Mucosa of descending colon (tissue), 3 donors: Measurements from ENCODE around the gene PLVAP. TPM values are rescaled to one million over a fixed set of nuclear protein-coding genes. Genes with fewer than 3 reads are reported as not detected.
A peak's percentile ranks its signal among the peaks of the same experiment; 100 is the strongest.
"Not testable (repeated sequence)": the region's sequence is repeated elsewhere in the genome, so short reads cannot be mapped to it uniquely, and the experiment has no call there.

Source experiments
- ATAC-seq: fragments of 200-7000 bp; cut with Tn5 transposase; one replicate; pipeline ENCODE4 v1.9.1; 2020; ENCODE audit warnings: mild to moderate bottlenecking, moderate library complexity
- DNase-seq, 3 donors: peaks; one replicate each; pipeline ENCODE4 v3.0.0-alpha.2; 2020
- H3K36me3 ChIP-seq: fragments of 200-600 bp; one replicate; pipeline ENCODE4 v1.8.0; 2021; ENCODE audit warnings: low read depth, mild to moderate bottlenecking
- H3K4me1 ChIP-seq: fragments of 200-600 bp; one replicate; pipeline ENCODE4 v1.8.0; 2021; ENCODE audit warnings: low read depth, mild to moderate bottlenecking
- H3K4me3 ChIP-seq: fragments of 200-600 bp; one replicate; pipeline ENCODE4 v1.8.0; 2021; ENCODE audit warnings: mild to moderate bottlenecking
- H3K9me3 ChIP-seq: fragments of 200-600 bp; one replicate; pipeline ENCODE4 v1.8.0; 2021; ENCODE audit warnings: mild to moderate bottlenecking
- intact Hi-C, 2 donors: fragments of 100-400 bp; cut with DNase I in 1 of 2; cut with micrococcal nuclease in 1 of 2; formaldehyde crosslinking; loops; one replicate each; pipeline versions ENCODE4 v1.11.0 to v1.11.1; 2022; cut with DNase I, micrococcal nuclease
- total RNA-seq, 3 donors: library from RNA; stranded (reverse); fragmentation: NEBNext Ultra II Directional in 2 of 3; extraction: Animal tissue kit (Norgen Biotek cat#: 25700) in 2 of 3; gene quantifications; one replicate each; pipeline versions ENCODE4 v1.2.1 to v1.2.4, GENCODE V29; 2021 to 2023
- TF ChIP-seq, protein P1 (sequence below): fragments of 200-600 bp; IDR thresholded peaks from one replicate; pipeline ENCODE4 v1.8.0; 2022; ENCODE audit warnings: antibody characterized with exemption, mild to moderate bottlenecking
- donor health status: DM: no; HTN: no; CAD: no; lungs with moderate emphysema.
- donor health status: DM: no; HTN: no; CAD: no.
- donor health status: DM: no; HTN: yes; CAD: no.

PLVAP gene
- total RNA-seq, 3 donors from 2014 or later: 22.2 to 42.2 (median 32.8) TPM

DNA sequence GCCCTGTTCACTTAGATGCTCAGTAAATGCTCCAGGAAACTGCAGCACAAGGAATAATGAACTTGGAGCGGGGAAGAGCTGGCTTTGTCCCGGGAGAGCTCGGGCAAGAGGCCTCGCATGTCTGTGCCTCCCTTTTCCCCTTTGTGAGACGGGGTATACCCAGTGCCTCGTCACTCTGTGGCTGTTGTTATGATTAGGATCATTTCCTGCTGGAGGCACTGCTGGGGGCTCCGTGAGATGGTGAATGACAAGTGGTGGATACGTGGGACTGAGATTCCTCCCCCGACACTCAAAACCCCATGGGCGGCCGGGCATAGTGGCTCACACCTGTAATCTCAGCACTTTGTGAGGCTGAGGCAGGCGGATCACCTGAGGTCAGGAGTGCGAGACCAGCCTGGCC lies 1.1 kb upstream of the PLVAP start:
- no peak for ATAC-seq
- no peak for DNase-seq
- TF ChIP-seq, protein P1, sequence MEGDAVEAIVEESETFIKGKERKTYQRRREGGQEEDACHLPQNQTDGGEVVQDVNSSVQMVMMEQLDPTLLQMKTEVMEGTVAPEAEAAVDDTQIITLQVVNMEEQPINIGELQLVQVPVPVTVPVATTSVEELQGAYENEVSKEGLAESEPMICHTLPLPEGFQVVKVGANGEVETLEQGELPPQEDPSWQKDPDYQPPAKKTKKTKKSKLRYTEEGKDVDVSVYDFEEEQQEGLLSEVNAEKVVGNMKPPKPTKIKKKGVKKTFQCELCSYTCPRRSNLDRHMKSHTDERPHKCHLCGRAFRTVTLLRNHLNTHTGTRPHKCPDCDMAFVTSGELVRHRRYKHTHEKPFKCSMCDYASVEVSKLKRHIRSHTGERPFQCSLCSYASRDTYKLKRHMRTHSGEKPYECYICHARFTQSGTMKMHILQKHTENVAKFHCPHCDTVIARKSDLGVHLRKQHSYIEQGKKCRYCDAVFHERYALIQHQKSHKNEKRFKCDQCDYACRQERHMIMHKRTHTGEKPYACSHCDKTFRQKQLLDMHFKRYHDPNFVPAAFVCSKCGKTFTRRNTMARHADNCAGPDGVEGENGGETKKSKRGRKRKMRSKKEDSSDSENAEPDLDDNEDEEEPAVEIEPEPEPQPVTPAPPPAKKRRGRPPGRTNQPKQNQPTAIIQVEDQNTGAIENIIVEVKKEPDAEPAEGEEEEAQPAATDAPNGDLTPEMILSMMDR: no peak
- Histone ChIP-seq H3K4me3 (no peak overlapping the region), H3K36me3 (no peaks in the 10 kb centered on the region), H3K9me3 (no peaks in the 10 kb centered on the region), H3K4me1 (peaks cover 6% of the 10 kb centered on the region)
- intact Hi-C loops: no loop called here

DNA sequence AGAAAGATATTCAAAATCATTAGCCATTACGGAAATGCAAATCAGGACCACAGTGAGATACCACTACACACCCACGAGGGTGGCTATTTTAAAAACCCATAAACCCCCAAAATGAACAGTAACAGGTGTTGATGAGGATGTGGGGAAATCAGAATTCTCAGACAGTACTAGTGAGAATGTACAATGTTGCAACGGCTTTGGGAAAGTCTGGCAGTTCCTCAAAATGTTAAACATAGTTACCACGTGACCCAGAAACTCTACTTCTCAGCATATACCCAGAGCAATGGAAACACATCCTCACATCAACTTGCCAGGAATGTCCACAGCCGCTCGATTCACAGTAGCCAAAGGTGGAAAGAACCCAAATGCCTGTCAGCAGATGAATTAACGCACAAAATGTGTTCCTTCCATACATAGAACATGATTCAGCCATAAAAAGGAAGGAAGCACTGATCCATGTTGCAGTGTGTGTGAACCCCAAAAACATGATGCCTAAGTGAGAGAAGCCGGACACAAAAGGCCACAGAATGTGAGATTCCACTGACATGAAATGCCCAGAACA lies 7.0 kb downstream of the PLVAP start:
- intact Hi-C loops: no loop called here

DNA sequence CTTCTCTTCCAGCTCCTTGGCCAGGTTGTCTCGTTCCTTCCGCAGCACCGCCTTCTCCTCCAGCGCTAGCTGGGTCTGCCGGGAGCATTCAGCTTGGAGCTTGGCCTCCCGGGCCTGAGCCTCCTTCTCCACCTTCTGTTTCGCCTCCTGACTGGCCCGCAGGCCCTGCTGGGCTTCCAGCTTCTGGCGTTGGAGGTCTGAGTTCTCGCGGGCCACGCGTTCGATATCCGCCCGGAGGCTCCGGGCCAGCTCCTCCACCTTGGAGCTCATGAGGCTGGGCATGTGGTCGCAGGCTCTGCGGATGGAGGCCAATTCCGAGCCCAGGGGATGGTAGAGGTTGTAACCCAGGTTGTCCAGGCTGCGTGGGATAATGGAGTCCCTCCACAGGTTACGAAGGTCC lies 11.8 kb downstream of the PLVAP start:
- no peaks in the 10 kb centered on the region for H3K36me3 ChIP-seq
- no peak for ATAC-seq
- TF ChIP-seq, protein P1: no peak
- H3K9me3 ChIP-seq: no peaks in the 10 kb centered on the region
- no peak for DNase-seq
- no peak overlapping the region for H3K4me3 ChIP-seq
- intact Hi-C loops: no loop called here
- no peaks in the 10 kb centered on the region for H3K4me1 ChIP-seq

More for the DNA sequence above, 7.0 kb downstream of the PLVAP start:
- no peak overlapping the region for H3K4me3 ChIP-seq
- H3K4me1 ChIP-seq: no peaks in the 10 kb centered on the region
- no peaks in the 10 kb centered on the region for H3K36me3 ChIP-seq
- peak; percentile 59 for ATAC-seq
- no peaks in the 10 kb centered on the region for H3K9me3 ChIP-seq
- peak in 1 of 3 donors; percentile 28 for DNase-seq
- TF ChIP-seq, protein P1: no peak

DNA sequence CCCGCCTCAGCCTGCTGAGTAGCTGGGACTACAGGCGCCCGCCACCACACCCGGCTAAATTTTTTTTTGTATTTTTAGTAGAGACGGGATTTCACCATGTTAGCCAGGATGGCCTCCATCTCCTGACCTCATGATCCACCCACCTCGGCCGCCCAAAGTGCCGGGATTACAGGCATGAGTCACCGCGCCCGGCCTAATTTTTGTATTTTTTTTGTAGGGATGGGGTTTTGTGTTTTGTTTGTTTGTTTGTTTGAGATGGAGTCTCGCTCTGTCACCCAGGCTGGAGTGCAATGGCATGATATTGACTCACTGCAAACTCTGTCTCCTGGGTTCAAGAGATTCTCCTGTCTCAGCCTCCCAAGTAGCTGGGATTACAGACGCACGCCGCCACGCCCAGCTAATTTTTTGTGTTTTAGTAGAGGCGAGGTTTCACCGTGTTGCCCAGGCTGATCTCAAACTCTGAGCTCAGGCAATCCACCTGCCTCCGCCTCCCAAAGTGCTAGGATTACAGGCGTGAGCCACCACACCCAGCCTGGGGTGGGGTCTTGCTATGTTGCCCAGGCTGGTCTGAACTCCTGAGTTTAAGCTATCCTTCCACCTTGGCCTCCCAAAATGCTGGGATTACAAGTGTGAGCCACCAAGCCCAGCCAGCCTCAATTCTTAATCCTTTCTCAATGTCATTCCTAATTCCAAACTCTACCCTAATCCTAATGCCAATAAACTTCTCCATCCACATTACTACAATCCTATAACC lies 13.1 kb downstream of the PLVAP start:
- H3K4me1 ChIP-seq, H3K36me3 ChIP-seq, H3K9me3 ChIP-seq, intact Hi-C loops, DNase-seq, H3K4me3 ChIP-seq, ATAC-seq: not testable (repeated sequence)

DNA sequence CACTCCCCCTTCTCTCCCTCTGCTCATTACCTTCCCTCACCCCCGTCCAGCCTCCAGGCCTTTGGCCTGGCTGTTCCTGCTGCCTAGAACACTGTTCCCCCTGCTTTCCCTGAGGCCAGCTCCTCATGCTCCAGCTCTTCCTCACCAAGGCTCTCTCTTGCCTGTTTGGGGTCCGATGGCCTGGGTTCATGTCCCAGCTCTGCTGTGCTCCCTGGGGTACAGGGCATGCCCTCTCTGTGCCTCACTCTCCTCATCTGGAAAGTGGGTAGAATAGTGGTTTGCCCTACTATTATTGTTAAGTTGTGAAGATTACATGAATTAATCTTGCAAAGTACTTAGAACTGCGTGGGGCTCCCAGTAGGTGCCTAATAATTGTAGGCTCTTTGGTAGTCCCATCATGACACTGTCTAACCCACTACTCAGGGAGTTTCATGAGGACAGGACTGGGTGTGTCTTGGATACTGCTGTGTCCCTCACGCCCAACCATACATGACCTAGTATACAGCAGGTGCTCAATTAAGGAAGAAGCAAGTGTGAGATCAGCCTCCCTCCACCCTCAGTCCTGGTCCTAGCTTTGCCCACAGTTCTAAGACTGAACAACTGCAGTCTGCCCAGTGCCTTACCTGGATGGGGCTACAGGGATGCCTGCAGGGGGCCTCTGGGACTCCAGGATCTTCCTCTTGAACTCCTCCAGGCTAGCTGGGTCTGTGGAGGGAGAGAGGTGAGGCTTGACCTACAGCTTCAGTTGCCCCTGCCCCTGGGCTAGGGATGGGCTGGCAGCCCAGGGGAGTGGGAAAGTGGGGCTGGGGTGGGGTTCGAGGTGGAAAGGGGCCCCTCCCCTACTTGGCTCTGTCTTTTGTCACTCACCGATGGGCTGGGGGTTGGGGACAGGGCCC lies 17.0 kb downstream of the PLVAP start:
- no peaks in the 10 kb centered on the region for H3K9me3 ChIP-seq
- no peak for DNase-seq
- no peak for ATAC-seq
- TF ChIP-seq, protein P1: no peak
- no peak overlapping the region for H3K4me3 ChIP-seq
- no peaks in the 10 kb centered on the region for H3K36me3 ChIP-seq
- intact Hi-C loops: no loop called here
- H3K4me1 ChIP-seq: no peaks in the 10 kb centered on the region

DNA sequence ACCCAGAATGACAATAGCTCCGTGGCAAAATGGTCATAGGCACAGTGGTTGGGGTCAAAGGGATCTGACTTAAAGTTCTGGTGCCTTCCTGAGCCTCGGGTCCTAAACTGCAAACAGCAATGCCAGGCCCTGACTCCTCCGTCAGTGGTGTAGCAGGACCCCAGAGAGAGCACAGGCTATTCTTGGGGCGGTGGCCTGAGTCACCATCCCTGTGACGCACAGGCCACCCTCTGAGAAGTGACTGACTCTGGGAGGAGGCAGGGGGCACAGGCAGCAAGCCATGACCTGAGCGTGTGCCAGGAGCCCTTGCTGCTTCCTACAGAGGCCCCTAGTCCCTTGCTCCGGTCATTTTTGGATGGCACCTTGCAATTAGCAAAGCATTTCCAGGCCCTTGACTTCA lies 18.7 kb downstream of the PLVAP start:
- no peak for ATAC-seq
- intact Hi-C loops: no loop called here
- DNase-seq: no peak
- no peak overlapping the region for H3K4me3 ChIP-seq
- TF ChIP-seq, protein P1: no peak
- no peaks in the 10 kb centered on the region for H3K4me1 ChIP-seq
- H3K9me3 ChIP-seq: no peaks in the 10 kb centered on the region
- H3K36me3 ChIP-seq: no peaks in the 10 kb centered on the region
